DLD1 (cell line): ENCODE measurements around the gene DNTT.

Experiments used
- in situ Hi-C: cut with HindIII; loops from 2 replicates; pipeline ENCODE4 v1.10.0; 2017; ENCODE audit warnings: low sequenced_read_pairs

The DNTT gene

GRCh38 chr10:96304230-96304629 is at the start of gene DNTT:
TSS of gene DNTT (plus strand) at chr10:96304434. CDS start at chr10:96304498, 64 bp downstream.
- in situ Hi-C loops, result no loop called here

GRCh38 chr10:96254976-96255375 is 49.3 kb upstream of the DNTT start:
- in situ Hi-C loops, result no loop called here

- in situ Hi-C loops, result no loop called here
Observed at GRCh38 chr10:96255549-96256333, 48.5 kb upstream of the DNTT start.

- in situ Hi-C loops, result no loop called here
Observed at GRCh38 chr10:96257944-96258343, 46.3 kb upstream of the DNTT start.

GRCh38 chr10:96259150-96259549 is 45.1 kb upstream of the DNTT start:
- in situ Hi-C loops, result no loop called here

- in situ Hi-C loops, result no loop called here
Observed at GRCh38 chr10:96260014-96260413, 44.2 kb upstream of the DNTT start.

GRCh38 chr10:96261132-96261531 is 43.1 kb upstream of the DNTT start:
- in situ Hi-C loops, result no loop called here

GRCh38 chr10:96261930-96262329 is 42.3 kb upstream of the DNTT start:
- in situ Hi-C loops, result no loop called here

GRCh38 chr10:96263176-96263575 is 41.1 kb upstream of the DNTT start:
- in situ Hi-C loops, result no loop called here

- in situ Hi-C loops, result no loop called here
Observed at GRCh38 chr10:96263669-96264068, 40.6 kb upstream of the DNTT start.

DNA sequence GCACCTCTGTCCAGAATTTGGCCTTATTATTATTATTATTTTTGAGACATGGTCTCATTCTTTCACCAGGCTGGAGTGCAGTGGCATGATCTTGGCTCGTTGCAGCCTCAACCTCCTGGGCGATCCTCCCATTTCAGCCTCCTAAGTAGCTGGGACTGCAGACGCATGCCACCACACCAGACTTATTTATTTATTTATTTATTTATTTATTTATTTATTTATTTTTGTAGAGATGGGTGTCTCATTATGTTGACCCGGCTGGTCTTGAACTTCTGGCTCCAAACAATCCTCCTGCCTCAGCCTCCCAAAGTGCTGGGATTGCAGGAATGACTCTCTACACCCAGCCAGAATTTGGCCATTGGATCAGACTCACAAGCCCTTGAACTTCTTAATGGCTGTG is 39.3 kb upstream of the DNTT start:
- in situ Hi-C loops, result no loop called here

- in situ Hi-C loops, result no loop called here
Observed at GRCh38 chr10:96266118-96266770, 38.0 kb upstream of the DNTT start.

- in situ Hi-C loops, result no loop called here
Observed at GRCh38 chr10:96267234-96267705, 37.0 kb upstream of the DNTT start.

GRCh38 chr10:96268341-96268909 is 35.8 kb upstream of the DNTT start:
- in situ Hi-C loops, result no loop called here

DNA sequence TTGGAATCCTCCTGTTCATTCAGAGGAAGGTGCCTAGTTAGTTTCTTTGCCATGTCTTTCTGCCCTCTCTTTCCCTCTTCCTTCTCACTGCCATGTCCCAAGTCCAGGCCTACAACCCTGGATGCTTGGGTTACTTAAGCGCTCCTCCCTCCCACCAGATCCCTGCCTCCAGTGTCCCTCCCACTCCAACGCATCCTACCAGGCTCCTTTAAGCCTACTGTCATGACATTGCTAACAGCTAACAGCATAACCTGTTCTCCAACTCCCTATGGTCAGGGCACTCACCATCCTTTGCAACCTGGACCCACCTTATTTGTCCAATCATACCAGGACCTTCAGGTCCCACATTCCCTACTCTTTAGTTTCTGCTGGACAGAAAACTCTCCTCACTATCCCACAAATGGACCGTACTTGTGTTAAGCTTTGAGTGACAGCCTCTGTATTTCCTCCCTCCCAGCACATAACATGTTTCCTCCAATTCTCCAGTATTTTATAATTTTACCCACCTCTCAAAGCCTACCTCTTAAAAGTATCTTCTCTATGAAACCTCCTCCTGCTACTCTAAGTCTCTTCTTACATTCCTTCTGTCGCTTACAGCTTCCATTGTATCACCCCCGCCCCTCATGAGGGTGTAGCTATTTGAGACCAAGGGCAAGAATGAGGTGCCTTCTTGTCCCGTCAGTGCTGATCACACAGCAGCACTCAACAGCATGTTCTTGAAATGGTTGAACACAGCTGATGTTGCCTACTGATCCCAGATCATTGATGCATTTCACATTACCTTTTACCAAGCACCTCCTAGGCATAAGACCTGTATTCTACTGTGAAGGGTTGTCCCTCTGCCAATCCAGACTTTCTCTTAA is 34.6 kb upstream of the DNTT start:
- in situ Hi-C loops, result no loop called here

GRCh38 chr10:96270571-96270970 is 33.7 kb upstream of the DNTT start:
- in situ Hi-C loops, result no loop called here

DNA sequence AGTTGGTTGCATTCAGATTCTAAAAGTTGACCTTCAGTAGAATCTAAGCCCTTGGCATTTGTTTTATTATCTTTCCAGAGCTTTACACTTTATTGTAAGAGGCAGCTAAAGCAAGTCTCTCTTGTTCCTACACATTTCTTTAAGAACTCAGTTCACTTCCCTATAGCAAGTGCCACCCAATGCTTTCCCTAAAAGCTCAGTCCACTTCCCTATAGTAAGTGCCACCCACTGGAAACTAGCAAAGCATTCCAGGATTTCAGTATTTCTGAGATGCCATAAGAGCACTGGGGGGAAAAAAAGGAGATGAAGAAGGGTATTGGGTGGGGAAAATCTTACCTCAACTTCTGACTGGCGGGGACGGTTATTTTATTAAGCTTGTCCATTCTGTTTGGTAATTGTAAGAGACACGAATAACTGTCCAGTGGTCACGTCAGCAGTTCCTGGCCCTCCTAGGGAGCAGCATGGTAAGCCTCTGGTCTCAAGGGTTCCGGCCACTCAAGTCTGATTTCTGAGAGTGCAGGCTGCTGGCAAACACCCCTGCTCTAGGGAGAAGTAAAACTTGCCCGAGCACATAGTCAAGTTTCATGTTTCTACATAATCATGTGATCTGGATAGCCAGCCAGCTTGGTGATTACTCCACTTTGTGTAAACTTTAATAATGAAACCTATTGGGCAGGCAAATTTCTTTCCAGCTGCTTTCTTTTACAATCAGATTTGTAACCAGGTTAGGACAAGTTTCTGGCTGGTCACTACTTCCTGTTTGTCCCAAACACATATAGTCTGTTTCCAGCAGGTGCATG is 33.0 kb upstream of the DNTT start, which contains the start of gene BLNK:
Gene BLNK, minus strand, starts transcription at position 554 of the 800 bp plus-strand sequence. Its CDS starts 171 bp downstream, at position 383.
- in situ Hi-C loops, result no loop called here

DNA sequence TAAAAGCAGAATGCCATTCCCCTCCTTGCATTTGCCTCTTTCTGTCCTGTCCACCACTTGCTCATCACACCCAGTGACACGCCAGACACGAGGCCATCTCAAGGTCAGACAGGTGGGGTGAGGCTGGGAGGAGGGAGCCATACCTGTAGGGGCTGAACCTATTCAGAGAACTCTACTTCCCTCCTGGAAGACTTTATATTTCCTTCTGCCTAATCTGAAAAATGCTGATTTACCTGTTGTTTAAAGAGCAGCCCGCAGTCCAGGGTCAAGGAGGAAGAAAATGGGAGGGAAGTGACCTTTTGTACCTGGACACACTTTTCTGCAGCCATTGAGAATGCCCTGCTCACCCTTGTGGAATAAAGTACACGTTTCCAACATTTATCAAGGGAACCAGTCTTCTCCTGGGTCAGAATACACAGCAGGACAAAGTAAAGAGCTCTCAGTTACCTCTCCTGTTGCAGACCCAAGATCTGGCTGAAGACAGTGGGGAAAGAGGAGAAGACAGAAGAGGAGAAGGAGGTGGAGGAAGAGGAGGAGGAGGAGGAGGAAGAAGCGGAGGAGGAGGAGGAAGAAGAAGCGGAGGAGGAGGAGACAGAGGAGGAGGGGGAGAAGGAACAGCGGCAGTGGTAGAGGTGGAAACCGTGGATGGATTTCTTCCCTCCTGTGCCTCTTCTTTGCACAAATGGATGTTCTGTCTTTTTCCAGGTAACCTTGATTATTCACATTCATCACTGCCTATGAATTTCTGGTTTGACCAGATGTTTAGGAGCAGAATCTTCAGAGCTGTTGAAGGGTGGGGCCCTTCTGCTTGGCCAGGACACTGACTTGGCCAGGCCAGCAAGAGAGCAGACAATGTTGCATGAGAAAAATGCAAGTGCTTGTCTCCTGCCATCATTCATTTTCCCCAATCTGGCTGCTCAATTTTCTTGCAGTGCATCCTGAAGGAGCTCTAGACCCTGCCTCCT is 31.6 kb upstream of the DNTT start:
- in situ Hi-C loops, result no loop called here
